ENCODE data around the gene DNAAF8. TPM values are rescaled to one million over a fixed set of nuclear protein-coding genes. Genes with fewer than 3 reads are reported as not detected.

The DNAAF8 gene
- total and polyA plus RNA-seq, 2 donors (not counting 3 experiments of a cell fraction or from before 2014, with no cell fraction given), result 0.58 to 1.0 TPM

GRCh38 chr16:4795181-4795827 is 61.0 kb downstream of the DNAAF8 start, which contains the start of gene SMIM22:
SMIM22 (plus strand) TSS chr16:4795369; CDS start chr16:4795735, 366 bp downstream.
- Histone ChIP-seq H3K79me2 (ENCODE audit: control insufficient read depth, insufficient read depth, low read length) (no peaks in the 10 kb centered on the region), H3K4me2 (ENCODE audit: insufficient read depth, low read length) (no peak within 1 kb of the TSS), H3K4me3 (replicated peaks in 1 of 3; ENCODE audit: insufficient read depth in 1 of 3, low read depth in 1 of 3, low read length in 3 of 3) (no peak within 1 kb of the TSS), H2AFZ (ENCODE audit: low read depth, low read length) (no peak within 1 kb of the TSS), H3K9me3 (replicated peaks; ENCODE audit: control insufficient read depth, insufficient read depth, low read length) (no peaks in the 10 kb centered on the region), H3K9ac (replicated peaks; ENCODE audit: extremely low read depth, insufficient read depth, low read length) (no peak within 1 kb of the TSS), H3K27ac (ENCODE audit: insufficient read depth, low read depth, low read length) (no peak within 1 kb of the TSS), H3K27me3 (ENCODE audit: control insufficient read depth in 2 of 2, insufficient read depth in 2 of 2, low read length in 2 of 2) (no peaks in the 10 kb centered on the region), H3K9me1 (replicated peaks; ENCODE audit: control insufficient read depth, extremely low read depth, insufficient read depth, low read length) (no peaks in the 10 kb centered on the region), H3K4me1 (ENCODE audit: control insufficient read depth, extremely low read depth, insufficient read depth, low read length) (no peaks in the 10 kb centered on the region), H3K36me3 (ENCODE audit: control insufficient read depth in 2 of 2, extremely low read depth in 1 of 2, insufficient read depth in 2 of 2, low read length in 2 of 2) (no peaks in the 10 kb centered on the region), H4K20me1 (replicated peaks; ENCODE audit: control insufficient read depth, extremely low read depth, insufficient read depth, low read length) (no peaks in the 10 kb centered on the region)
- intact Hi-C loops (cut with micrococcal nuclease), result no loop called here
- dilution Hi-C loops (cut with MboI; ENCODE audit: extremely low pct_ligation_motif_present, low sequenced_read_pairs), result no loop called here
- BruUV-seq (replicated peaks), result no TSS peak
- FAIRE-seq (no peak), DNase-seq (ENCODE audit: low read depth, low spot score) (no peak)
- no peak for TF ChIP-seq FOS (IDR thresholded peaks at IDR 0.05; ENCODE audit: borderline replicate concordance, insufficient read depth, low read length)
- TF ChIP-seq CTCF (IDR thresholded peaks at IDR 0.05; ENCODE audit: extremely low read depth in 1 of 2, insufficient read depth in 1 of 2, low read depth in 1 of 2, low read length in 2 of 2), result no peak
- POLR2A ChIA-PET, result no interaction called here
- CTCF ChIA-PET, result no interaction called here

- H3K9ac ChIP-seq (replicated peaks; ENCODE audit: extremely low read depth, insufficient read depth, low read length), result no peak overlapping the region
- H3K9me1 ChIP-seq (replicated peaks; ENCODE audit: control insufficient read depth, extremely low read depth, insufficient read depth, low read length), result no peaks in the 10 kb centered on the region
- no peaks in the 10 kb centered on the region for H3K4me1 ChIP-seq (ENCODE audit: control insufficient read depth, extremely low read depth, insufficient read depth, low read length)
- FAIRE-seq (no peak), DNase-seq (ENCODE audit: low read depth, low spot score) (no peak)
- no peak overlapping the region for H3K4me2 ChIP-seq (ENCODE audit: insufficient read depth, low read length)
- no peak overlapping the region for H3K4me3 ChIP-seq (replicated peaks in 1 of 3; ENCODE audit: insufficient read depth in 1 of 3, low read depth in 1 of 3, low read length in 3 of 3)
- intact Hi-C loops (cut with micrococcal nuclease) (no loop called here), dilution Hi-C loops (cut with MboI; ENCODE audit: extremely low pct_ligation_motif_present, low sequenced_read_pairs) (no loop called here)
- no peaks in the 10 kb centered on the region for H3K36me3 ChIP-seq (ENCODE audit: control insufficient read depth in 2 of 2, extremely low read depth in 1 of 2, insufficient read depth in 2 of 2, low read length in 2 of 2)
- ChIA-PET CTCF (no interaction called here), POLR2A (no interaction called here)
- H4K20me1 ChIP-seq (replicated peaks; ENCODE audit: control insufficient read depth, extremely low read depth, insufficient read depth, low read length), result no peaks in the 10 kb centered on the region
- no TSS peak for BruUV-seq (replicated peaks)
- H2AFZ ChIP-seq (ENCODE audit: low read depth, low read length), result no peak overlapping the region
- no peaks in the 10 kb centered on the region for H3K79me2 ChIP-seq (ENCODE audit: control insufficient read depth, insufficient read depth, low read length)
- no peak overlapping the region for H3K27ac ChIP-seq (ENCODE audit: insufficient read depth, low read depth, low read length)
- H3K9me3 ChIP-seq (replicated peaks; ENCODE audit: control insufficient read depth, insufficient read depth, low read length), result no peaks in the 10 kb centered on the region
- TF ChIP-seq POLR2AphosphoS5 (IDR thresholded peaks at IDR 0.05; ENCODE audit: insufficient read depth, low read depth, low read length) (no peak), GATA2 (IDR thresholded peaks at IDR 0.05; ENCODE audit: insufficient read depth, insufficient read length, low read depth, low read length) (no peak), JUN (IDR thresholded peaks at IDR 0.05; ENCODE audit: borderline replicate concordance, insufficient read depth, insufficient read length, low read depth) (no peak), EZH2 (IDR thresholded peaks at IDR 0.05; ENCODE audit: borderline replicate concordance, low read depth, low read length, severe bottlenecking) (no peak), CTCF (IDR thresholded peaks at IDR 0.05; ENCODE audit: extremely low read depth in 1 of 2, insufficient read depth in 1 of 2, low read depth in 1 of 2, low read length in 2 of 2) (no peak), POLR2A (IDR thresholded peaks at IDR 0.05; ENCODE audit: low read depth, low read length) (no peak), FOS (IDR thresholded peaks at IDR 0.05; ENCODE audit: borderline replicate concordance, insufficient read depth, low read length) (no peak)
- no peaks in the 10 kb centered on the region for H3K27me3 ChIP-seq (ENCODE audit: control insufficient read depth in 2 of 2, insufficient read depth in 2 of 2, low read length in 2 of 2)
These were observed 61.7 kb downstream of the DNAAF8 start for GRCh38 chr16:4795828-4796572.

All from endothelial cell of umbilical vein (primary cell).